Dedifferentiated amniotic fluid mesenchymal stem cell (primary cell): ENCODE results near the gene SERTAD1.
"Not testable (repeated sequence)": the region's sequence is repeated elsewhere in the genome, so short reads cannot be mapped to it uniquely, and the experiment has no call there.

Experiments used
- DNase-seq: peaks from one replicate; pipeline ENCODE4 v3.0.0-alpha.2; 2016; ENCODE audit errors: extremely low spot score

Gene SERTAD1

GRCh38 chr19:40422748-40423566, 2.8 kb downstream of the SERTAD1 start:
- no peak for DNase-seq

DNA sequence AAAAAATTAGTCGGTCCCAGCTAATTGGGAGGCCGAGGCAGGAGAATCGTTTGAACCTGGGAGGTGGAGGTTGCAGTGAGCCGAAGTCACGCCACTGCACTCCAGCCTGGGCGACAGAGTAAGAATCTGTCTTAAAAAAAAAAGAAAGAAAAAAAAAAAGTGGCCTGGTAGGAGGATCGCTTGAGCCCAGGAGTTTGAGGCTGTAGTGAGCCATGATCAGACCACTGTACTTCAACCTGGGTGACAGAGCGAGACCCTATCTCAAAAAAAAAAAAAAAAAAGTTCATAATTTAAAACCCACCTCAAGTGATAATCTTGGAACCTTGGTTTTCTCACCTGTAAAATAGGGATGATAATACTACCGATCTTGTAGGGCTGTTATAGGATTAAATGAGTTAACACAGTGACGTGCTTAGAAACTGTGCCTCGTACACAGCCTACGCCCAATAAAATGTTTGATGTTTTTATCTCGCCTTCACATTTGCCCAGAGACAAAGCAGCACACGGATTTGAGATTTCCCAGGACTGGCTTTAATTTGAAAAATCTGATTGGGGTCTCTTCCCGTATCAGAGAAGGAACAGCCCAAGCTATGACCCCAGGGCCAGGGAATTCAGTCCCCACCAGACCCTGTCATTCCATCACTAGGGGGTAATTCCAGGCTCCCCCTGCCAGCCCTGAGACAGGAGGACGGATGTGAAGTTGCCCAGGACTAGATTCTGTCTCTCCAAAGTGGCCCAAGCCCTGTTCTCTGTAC, 3.6 kb downstream of the SERTAD1 start:
- no peak for DNase-seq

DNA sequence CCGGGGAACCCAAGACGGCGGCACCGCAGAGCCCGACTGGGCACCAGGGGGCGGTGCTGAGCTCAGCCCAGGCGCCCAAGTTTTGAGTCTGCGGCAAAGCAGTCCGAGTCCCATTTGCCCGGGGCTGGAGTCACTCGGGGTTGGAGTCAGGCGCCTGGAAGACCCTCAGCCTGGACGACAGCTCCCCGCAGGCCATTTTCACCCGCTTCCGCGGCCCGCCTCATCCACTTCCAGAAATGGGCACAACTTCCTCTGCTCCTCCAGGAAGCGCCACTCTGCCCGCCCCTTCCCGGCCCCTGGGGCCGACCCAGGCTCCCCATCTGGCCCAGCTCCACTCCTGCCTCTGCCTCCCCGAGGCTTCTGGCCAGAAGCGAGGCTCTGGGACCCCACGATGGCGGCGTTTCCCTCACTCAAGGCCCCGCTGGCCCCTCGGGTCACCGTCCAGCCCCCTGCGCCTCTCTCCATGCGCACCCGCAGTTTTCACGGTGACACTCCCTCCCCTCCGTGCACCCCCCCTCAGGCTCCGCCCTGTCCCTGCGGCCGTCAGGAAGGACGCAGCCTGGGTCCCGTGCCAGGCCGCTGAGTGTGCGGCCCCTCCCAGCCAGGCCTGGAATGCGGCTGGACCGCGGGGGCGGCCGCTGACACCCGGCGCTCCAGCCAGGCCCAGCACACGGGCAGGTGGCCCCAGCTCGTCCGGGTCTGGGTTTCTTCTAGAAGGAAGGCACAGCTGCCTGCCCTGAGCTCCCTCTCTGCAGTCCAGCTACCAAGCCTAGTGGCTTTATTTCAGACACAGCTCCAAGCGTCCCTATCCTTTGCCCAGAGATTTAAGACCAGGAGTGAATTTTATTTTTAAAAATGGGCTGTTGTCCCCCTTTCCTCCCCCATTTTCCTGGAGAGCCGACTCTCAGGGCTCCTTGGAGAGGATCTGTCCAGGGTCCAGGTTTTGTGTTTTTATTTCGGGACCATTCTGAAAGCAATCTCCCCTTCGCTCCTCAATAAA, 4.7 kb downstream of the SERTAD1 start:
- DNase-seq = peak; percentile 78

- DNase-seq = no peak
Measured at GRCh38 chr19:40420451-40420765, 5.4 kb downstream of the SERTAD1 start.

DNA sequence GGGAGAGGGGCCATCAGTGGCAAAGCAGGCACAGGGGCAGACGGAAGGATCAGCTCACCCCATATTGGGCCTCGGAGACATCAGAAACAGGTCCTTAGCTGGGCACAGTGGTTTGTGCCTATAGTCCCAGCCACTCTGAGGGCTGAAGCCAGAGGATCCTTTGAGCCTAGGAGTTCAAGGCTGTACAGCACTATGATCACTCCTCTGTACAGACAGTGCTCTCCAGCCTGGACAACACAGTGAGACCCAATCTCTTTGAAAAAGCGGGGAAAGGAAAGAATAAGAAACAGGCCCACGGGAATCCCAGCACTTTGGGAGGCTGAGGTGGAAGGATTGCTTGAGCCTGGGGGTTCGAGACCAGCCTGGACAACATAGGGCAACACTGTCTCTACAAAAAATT, 6.0 kb downstream of the SERTAD1 start:
- no peak for DNase-seq

GRCh38 chr19:40419066-40419612, 6.7 kb downstream of the SERTAD1 start:
- DNase-seq = no peak

DNA sequence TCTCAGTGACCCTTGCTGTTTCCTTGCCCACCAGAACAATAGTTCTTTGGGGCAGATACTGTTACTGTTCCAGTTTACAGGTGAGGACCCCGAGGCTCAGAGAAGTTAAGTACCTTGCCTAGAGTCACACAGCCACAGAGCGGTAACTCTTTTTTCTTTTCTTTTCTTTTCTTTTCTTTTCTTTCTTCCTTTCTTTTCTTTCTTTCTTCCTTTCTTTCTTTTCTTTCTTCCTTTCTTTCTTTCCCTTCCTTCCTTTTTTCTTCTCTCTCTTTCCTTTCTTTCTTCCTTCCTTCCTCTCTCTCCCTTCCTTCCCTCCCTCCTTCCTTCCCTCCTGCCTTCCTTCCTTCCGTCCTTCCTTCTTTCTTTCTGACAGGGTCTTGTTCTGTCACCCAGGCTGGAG, 7.8 kb downstream of the SERTAD1 start:
- DNase-seq = no peak

- DNase-seq = no peak
Measured at GRCh38 chr19:40417643-40417981, 8.2 kb downstream of the SERTAD1 start.

DNA sequence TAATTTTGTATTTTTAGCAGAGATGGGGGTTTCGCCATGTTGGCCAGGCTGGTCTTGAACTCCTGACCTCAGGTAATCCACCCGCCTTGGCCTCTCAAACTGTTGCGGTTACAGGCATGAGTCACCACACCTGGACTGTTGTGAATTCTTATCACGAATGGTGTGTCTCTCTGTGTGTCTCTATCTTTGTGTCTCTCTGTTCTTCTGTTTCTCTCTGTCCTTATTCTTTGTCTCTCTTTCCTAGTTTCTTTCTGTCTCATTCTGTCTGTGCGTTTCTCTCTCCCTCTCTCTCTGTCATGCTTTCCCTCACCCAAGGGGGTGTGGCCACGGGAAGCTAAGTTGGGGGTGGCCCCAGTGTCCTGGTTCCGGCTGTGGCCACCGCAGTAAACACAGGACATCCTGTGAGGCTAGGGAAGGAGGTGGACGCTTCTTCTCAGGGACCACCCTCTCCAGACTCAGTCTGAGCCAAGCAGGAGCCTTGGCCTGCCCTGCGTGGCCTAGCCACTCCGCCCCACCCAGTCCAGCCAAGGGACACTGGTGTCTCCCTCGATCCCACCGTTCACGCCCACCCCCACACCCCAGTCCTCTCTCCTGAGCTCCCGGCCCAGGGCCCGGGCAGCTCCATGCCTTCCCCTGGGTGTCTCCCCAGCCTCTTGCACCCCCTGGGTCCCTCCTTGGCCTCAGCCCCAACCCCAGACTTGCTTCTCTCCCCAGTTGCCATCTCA, 8.7 kb downstream of the SERTAD1 start:
- no peak for DNase-seq

DNA sequence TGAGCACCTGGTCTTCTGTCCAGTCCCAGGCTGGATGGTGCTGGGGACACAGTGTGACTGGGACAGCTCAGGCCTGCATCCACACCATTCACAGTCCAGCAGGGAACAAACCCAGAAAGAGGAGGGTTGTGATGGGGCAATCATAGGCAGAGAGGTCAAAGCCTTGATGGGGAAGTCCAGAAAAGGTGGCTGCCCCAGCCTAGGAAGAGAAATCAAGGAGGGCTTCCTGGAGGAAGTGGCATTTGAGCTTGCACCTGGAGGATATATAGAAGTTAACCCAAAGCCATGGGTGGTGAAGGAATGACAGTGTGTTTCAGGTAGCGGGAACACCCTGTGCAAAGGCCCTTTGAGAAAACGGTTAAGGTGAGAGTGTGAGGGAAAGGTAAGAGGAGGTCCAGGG, 10.0 kb downstream of the SERTAD1 start:
- no peak for DNase-seq

GRCh38 chr19:40414542-40415535, 11.0 kb downstream of the SERTAD1 start:
- no peak for DNase-seq

DNA sequence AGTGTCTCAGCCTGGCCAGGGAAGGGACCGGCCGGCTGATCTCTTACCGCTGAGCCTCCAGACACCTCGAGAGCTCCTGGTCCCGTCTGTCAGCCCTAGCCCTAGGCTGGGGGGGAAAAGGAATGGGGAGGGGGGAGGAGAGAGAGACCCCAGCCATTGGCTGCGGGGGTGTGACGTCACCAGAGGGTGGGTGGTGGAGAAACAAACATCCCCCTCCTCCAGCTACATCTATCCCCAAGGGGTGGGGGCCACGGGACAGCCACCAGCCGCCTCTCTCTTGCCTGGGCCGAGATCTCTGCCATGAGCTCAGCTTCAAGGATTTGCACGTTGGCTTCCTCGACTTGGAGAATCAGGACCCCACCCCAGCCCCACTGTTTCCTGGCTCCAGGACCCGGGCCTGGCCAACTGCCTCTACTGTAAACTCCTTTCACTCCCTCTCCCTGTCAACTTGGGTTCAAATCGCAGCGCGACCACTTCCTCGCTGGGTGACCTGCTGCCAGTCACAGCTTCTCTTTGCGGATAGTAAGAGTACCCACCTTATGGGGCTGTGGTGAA, 12.4 kb downstream of the SERTAD1 start, which contains the start of gene PRX:
PRX (minus strand) TSS at position 88 of the 555 bp plus-strand sequence. CDS start 5,446 bp downstream, outside the sequence.
- no peak for DNase-seq

GRCh38 chr19:40412866-40413265, 12.9 kb downstream of the SERTAD1 start:
- no peak for DNase-seq

GRCh38 chr19:40411958-40412499, 13.8 kb downstream of the SERTAD1 start:
- no peak for DNase-seq

- DNase-seq = no peak
Measured at GRCh38 chr19:40411125-40411842, 14.5 kb downstream of the SERTAD1 start.

DNA sequence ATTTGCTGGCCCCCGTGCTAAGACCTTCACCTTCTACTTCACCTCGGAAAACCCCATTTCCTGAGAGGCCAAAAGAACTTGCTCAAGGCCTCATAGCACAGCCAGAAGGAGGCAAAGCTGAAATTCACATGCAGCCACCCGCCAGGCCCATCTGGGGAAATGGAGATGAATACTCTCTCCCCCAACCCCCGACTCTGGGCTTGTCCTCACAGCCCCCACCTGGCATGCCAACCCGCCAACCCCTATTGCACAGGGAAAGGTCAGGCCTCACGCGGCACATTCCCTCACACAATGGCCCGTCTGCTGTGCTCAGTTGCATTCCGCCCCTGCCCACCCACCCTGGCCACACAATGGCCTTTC, 15.8 kb downstream of the SERTAD1 start:
- no peak for DNase-seq

DNA sequence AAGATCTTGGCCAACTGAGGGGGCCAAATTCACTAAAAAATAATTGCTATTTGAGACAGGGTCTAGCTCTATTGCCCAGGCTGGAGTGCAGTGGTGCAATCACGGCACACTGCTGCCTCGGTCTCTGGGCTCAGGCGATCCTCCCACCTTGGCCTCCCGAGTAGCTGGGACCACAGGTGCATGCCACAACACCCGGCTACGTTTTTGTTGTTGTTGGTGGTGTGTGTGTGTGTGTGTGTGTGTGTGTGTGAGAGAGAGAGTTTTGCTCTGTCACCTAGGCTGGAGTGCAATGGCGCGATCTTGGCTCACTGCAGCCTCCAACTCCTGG, 17.2 kb downstream of the SERTAD1 start:
- not testable (repeated sequence) for DNase-seq

- DNase-seq = no peak
Measured at GRCh38 chr19:40407714-40408597, 17.8 kb downstream of the SERTAD1 start.
